ENCODE results near the gene HCFC1R1.

Gene HCFC1R1

DNA sequence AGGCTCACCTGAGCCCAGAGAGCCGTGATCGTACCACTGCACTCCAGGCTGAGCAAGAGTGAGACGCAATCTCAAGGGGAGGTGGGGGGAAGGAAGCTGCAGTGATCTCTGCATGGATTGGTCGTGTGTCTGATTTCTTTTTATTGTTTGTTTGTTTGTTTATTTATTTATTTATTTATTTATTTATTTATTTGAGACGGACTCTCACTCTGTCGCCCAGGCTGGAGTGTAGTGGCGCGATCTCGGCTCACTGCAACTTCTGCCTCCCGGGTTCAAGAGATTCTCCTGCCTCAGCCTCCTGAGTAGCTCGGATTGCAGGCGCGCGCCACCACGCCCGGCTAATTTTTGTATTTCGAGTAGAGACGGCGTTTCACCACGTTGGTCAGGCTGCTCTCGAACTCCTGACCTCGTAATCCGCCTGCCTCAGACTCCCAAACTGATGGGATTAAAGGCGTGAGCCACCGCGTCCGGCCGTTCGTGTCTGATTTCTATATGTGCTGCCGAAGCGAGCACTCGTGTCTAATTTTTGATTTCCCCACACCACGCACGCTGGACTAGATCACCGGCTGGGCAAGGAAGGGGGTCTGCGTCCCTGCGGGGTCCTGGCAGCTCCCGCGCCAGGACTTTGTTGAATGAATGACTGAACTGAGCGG lies 4.0 kb downstream of the HCFC1R1 start:
- TF ChIP-seq CTCF (IDR thresholded peaks at IDR 0.05), result no peak

DNA sequence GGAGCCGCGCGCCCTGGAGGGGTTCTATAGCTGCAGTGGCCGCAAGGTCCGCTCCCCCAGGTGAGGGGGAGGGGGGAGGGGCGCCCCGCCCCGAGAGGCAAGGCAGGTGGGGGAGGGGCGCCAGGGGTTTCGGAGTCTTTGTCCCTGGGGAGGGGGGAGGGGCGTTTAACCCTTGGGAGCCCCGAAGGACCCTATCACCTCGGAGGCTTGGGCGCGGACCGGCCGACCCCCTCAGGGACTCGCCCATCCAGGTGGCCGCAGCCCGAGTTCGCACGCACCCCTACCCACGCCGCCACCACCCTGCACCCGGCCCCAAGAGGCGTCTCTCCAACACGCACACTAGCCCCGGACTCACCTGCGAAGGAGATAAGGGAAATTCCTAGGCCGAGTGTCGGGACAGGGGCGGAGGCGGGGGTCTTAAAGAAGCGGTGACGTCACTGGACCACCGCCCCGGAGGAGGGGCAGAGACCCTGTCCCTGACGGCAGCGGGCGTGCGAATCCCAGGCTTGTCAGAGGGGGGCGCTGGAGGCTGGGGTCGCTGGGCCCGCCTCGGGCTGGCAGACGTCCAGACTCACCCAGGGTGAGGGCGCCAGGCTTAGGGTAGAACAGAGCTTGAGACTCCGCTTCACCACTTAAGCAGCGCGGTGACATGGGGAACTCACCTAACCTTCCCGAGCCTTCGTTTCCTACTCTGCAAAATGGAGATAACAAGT lies 5.8 kb downstream of the HCFC1R1 start, which contains the start of gene CLDN6:
TSS of gene CLDN6 (minus strand) at position 390 of the 713 bp plus-strand sequence. CDS start 2,162 bp downstream, outside the sequence.
- TF ChIP-seq CTCF (IDR thresholded peaks at IDR 0.05), result no peak

- no peak for TF ChIP-seq CTCF (IDR thresholded peaks at IDR 0.05)
Measured at GRCh38 chr16:3017344-3017743, 6.4 kb downstream of the HCFC1R1 start.

DNA sequence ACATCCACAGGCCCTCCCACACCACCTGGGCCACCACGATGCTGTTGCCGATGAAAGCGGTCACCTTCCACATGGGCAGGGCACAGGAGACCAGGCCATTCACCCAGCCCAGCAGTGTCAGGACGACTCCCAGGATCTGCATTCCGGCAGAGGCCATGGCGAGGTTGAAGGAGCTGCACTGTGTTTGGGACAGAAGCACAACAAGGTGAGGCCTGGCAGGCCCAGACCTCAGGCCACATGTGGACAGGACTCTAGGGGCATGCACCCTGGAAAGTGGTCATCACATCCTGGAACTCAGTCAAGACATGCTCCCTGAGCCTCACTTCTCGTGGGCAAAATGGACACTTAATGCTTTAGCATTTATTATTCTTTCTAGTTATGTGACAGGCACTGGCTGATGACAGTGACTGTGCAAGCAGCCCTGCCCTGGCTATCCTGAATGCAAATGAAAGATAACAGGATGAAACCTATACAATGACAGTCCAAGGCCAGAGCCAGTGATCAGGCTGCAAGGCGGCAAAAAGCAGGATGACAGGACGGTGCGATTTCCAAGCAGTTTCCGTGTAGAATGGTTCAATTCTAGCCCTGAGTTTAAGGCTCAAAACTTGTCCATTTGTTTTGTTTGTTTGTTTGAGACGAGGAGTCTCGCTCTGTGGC lies 7.7 kb downstream of the HCFC1R1 start:
- no peak for TF ChIP-seq CTCF (IDR thresholded peaks at IDR 0.05)

GRCh38 chr16:3014971-3015370 lies 8.8 kb downstream of the HCFC1R1 start:
- TF ChIP-seq CTCF (IDR thresholded peaks at IDR 0.05), result no peak

DNA sequence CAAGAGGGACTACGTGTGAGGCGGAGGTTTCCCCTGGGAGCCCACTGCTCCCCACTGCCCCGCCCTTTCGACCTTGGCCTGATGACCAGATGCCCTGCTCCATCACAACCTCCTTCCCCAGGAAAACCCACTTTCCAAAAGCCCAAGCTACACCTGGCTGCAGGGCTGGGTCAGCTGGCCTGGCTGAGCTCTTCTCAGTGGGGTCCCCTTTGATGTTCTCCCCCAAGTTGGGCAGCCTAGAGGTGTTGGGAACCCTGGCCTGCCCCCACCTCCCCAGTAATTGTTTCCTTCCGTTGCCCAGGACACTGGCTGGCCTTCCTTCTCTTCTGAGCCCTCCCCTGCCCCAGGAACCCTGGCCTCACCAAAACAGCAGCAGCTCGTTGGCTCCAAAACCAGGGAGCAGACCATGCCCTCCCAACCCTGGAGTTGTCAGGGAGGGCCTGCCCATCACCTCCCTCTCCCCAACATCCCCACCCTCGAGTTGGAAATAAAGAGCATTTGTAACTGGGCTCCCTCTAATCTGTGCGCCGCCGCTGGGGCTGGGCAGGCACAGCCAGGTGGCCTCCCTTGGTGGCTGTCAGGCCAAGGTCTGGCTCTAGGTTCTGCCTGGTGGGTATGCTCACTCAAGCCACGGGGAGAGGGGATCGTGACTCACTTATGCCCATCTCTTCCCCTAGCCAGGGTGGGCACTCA lies 9.6 kb downstream of the HCFC1R1 start:
- no peak for TF ChIP-seq CTCF (IDR thresholded peaks at IDR 0.05)

GRCh38 chr16:3013491-3013951 lies 10.2 kb downstream of the HCFC1R1 start:
- no peak for TF ChIP-seq CTCF (IDR thresholded peaks at IDR 0.05)
